HFFc6 (cell line): ENCODE results near the gene UNKL. TPM values are rescaled to one million over a fixed set of nuclear protein-coding genes. Genes with fewer than 3 reads are reported as not detected.

Experiments
- DNase-seq: peaks from one replicate; pipeline ENCODE4 v3.0.0-alpha.2; 2018
- H3K27ac Mint-ChIP-seq: 2 replicates; pipeline ENCODE4 v1.8.0; 2020; ENCODE audit warnings: mild to moderate bottlenecking, mixed read lengths
- H3K27me3 Mint-ChIP-seq: 2 replicates; pipeline ENCODE4 v1.8.0; 2021; ENCODE audit warnings: mild to moderate bottlenecking, moderate library complexity, mixed read lengths; ENCODE audit not compliant: insufficient read depth
- H3K36me3 Mint-ChIP-seq: 2 replicates; pipeline ENCODE4 v1.8.0; 2021; ENCODE audit warnings: low read depth, mixed read lengths
- H3K4me1 Mint-ChIP-seq: 2 replicates; pipeline ENCODE4 v1.8.0; 2020; ENCODE audit warnings: low read depth, mixed read lengths
- H3K4me3 Mint-ChIP-seq: 2 replicates; pipeline ENCODE4 v1.8.0; 2020; ENCODE audit warnings: mild to moderate bottlenecking, moderate library complexity, mixed read lengths
- H3K9me3 Mint-ChIP-seq: 2 replicates; pipeline ENCODE4 v1.8.0; 2020; ENCODE audit warnings: mild to moderate bottlenecking, mixed read lengths
- CTCF ChIP-seq: fragments of 200-600 bp; sonication (generic); IDR thresholded peaks from 2 replicates; pipeline ENCODE4 v1.5.0; 2021; ENCODE audit warnings: antibody characterized with exemption, mild to moderate bottlenecking
- total RNA-seq, 6 experiments: library from RNA; stranded (reverse); fragmentation: NEBNext Ultra II Directional; extraction: Animal tissue kit (Norgen Biotek cat#: 25700); gene quantifications; 2 replicates in 1 of 6; 3 replicates in 5 of 6; pipeline ENCODE4 v1.2.3, GENCODE V29; 2021

UNKL gene
- total RNA-seq, 6 experiments from 2014 or later: 15.0 to 22.6 (median 16.5) TPM

GRCh38 chr16:1316033-1316405, 98.5 kb downstream of the UNKL start:
- H3K4me3 Mint-ChIP-seq: no peak overlapping the region
- no peaks in the 10 kb centered on the region for H3K9me3 Mint-ChIP-seq
- no peak overlapping the region for H3K27ac Mint-ChIP-seq
- no peak for DNase-seq
- peaks cover 2% of the 10 kb centered on the region; the same call in 1 of the 2 replicates for H3K27me3 Mint-ChIP-seq
- H3K36me3 Mint-ChIP-seq: peaks cover 30% of the 10 kb centered on the region
- no peak for TF ChIP-seq CTCF
- peaks cover 8% of the 10 kb centered on the region for H3K4me1 Mint-ChIP-seq

GRCh38 chr16:1315081-1316032, 99.1 kb downstream of the UNKL start:
- no peaks in the 10 kb centered on the region for H3K9me3 Mint-ChIP-seq
- H3K4me1 Mint-ChIP-seq: peaks cover 14% of the 10 kb centered on the region
- DNase-seq: no peak
- H3K36me3 Mint-ChIP-seq: peaks cover 37% of the 10 kb centered on the region
- no peak overlapping the region for H3K4me3 Mint-ChIP-seq
- no peak overlapping the region for H3K27ac Mint-ChIP-seq
- peaks cover 2% of the 10 kb centered on the region; the same call in 1 of the 2 replicates for H3K27me3 Mint-ChIP-seq
- TF ChIP-seq CTCF: no peak

GRCh38 chr16:1314399-1315068, 100.0 kb downstream of the UNKL start:
- Mint-ChIP-seq H3K4me1 (peaks cover 14% of the 10 kb centered on the region), H3K27ac (no peak overlapping the region), H3K27me3 (peaks cover 4% of the 10 kb centered on the region; the same call in 1 of the 2 replicates), H3K9me3 (no peaks in the 10 kb centered on the region), H3K36me3 (peaks cover 34% of the 10 kb centered on the region), H3K4me3 (no peak overlapping the region)
- DNase-seq: no peak
- no peak for TF ChIP-seq CTCF

GRCh38 chr16:1313721-1314369, 100.7 kb downstream of the UNKL start:
- Mint-ChIP-seq H3K27me3 (peaks cover 4% of the 10 kb centered on the region; the same call in 1 of the 2 replicates), H3K36me3 (peaks cover 34% of the 10 kb centered on the region), H3K4me3 (no peak overlapping the region), H3K9me3 (no peaks in the 10 kb centered on the region), H3K27ac (no peak overlapping the region), H3K4me1 (peaks cover 14% of the 10 kb centered on the region)
- no peak for TF ChIP-seq CTCF
- no peak for DNase-seq

Other genes starting within 250 kb of the UNKL start
- under 1 TPM in 1 of 6 experiments, not detected in 5; 0.23 TPM for gene TPSG1, start 189.4 kb downstream of the UNKL start, total RNA-seq
- not detected for gene TPSB2, start 184.5 kb downstream of the UNKL start, total RNA-seq
- not detected for gene TPSAB1, start 174.0 kb downstream of the UNKL start, total RNA-seq
- not detected for gene TPSD1, start 158.6 kb downstream of the UNKL start, total RNA-seq
- 100 to 1,000 TPM; 116 to 147 (median 138) TPM for gene UBE2I, start 105.1 kb downstream of the UNKL start, total RNA-seq
- gene BAIAP3, start 81.1 kb downstream of the UNKL start, total RNA-seq: under 1 TPM; 0.11 to 0.28 (median 0.16) TPM
- 10 to 100 TPM; 73.7 to 84.6 (median 78.1) TPM for gene TSR3, start 62.8 kb downstream of the UNKL start, total RNA-seq
- gene GNPTG, start 62.8 kb downstream of the UNKL start, total RNA-seq: 10 to 100 TPM; 46.8 to 68.1 (median 52.6) TPM
- 10 to 100 TPM; 11.0 to 16.7 (median 13.3) TPM for gene UQCC4, start 6.0 kb upstream of the UNKL start, total RNA-seq
- gene PERCC1, start 16.4 kb upstream of the UNKL start, total RNA-seq: not detected
- under 1 TPM in 3 of 6 experiments, not detected in 3; 0.10 to 0.52 (median 0.31) TPM for gene CCDC154, start 29.9 kb upstream of the UNKL start, total RNA-seq
- 10 to 100 TPM; 47.5 to 62.6 (median 51.3) TPM for gene CLCN7, start 60.3 kb upstream of the UNKL start, total RNA-seq
- gene PTX4, start 74.2 kb upstream of the UNKL start, total RNA-seq: under 1 TPM in 4 of 6 experiments, not detected in 2; 0.14 to 0.24 (median 0.18) TPM
- gene TELO2, start 78.7 kb upstream of the UNKL start, total RNA-seq: 10 to 100 TPM; 28.6 to 37.4 (median 34.8) TPM
- gene TMEM204, start 119.0 kb upstream of the UNKL start, total RNA-seq: 10 to 100 TPM; 15.4 to 28.5 (median 16.2) TPM
- 10 to 100 TPM; 11.1 to 15.6 (median 13.2) TPM for gene IFT140, start 197.4 kb upstream of the UNKL start, total RNA-seq
- 10 to 100 TPM; 10.7 to 14.2 (median 12.4) TPM for gene CRAMP1, start 197.7 kb upstream of the UNKL start, total RNA-seq